ENCODE results near the gene ZC3H7B.
A peak's percentile ranks its signal among the peaks of the same experiment; 100 is the strongest.

Gene ZC3H7B

GRCh38 chr22:41358927-41359326, 57.6 kb downstream of the ZC3H7B start:
- H3K4me3 ChIP-seq (ENCODE audit: low read length) = no peak overlapping the region
- TF ChIP-seq, protein P1, sequence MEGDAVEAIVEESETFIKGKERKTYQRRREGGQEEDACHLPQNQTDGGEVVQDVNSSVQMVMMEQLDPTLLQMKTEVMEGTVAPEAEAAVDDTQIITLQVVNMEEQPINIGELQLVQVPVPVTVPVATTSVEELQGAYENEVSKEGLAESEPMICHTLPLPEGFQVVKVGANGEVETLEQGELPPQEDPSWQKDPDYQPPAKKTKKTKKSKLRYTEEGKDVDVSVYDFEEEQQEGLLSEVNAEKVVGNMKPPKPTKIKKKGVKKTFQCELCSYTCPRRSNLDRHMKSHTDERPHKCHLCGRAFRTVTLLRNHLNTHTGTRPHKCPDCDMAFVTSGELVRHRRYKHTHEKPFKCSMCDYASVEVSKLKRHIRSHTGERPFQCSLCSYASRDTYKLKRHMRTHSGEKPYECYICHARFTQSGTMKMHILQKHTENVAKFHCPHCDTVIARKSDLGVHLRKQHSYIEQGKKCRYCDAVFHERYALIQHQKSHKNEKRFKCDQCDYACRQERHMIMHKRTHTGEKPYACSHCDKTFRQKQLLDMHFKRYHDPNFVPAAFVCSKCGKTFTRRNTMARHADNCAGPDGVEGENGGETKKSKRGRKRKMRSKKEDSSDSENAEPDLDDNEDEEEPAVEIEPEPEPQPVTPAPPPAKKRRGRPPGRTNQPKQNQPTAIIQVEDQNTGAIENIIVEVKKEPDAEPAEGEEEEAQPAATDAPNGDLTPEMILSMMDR (conservative IDR thresholded peaks at IDR 0.05; ENCODE audit: low read depth, low read length) = no peak
- DNase-seq (ENCODE audit: low read depth) = no peak

- TF ChIP-seq, protein P1 (conservative IDR thresholded peaks at IDR 0.05; ENCODE audit: low read depth, low read length) = no peak
- DNase-seq (ENCODE audit: low read depth) = no peak
- H3K4me3 ChIP-seq (ENCODE audit: low read length) = no peak overlapping the region
Measured at GRCh38 chr22:41359376-41359775, 58.1 kb downstream of the ZC3H7B start.

DNA sequence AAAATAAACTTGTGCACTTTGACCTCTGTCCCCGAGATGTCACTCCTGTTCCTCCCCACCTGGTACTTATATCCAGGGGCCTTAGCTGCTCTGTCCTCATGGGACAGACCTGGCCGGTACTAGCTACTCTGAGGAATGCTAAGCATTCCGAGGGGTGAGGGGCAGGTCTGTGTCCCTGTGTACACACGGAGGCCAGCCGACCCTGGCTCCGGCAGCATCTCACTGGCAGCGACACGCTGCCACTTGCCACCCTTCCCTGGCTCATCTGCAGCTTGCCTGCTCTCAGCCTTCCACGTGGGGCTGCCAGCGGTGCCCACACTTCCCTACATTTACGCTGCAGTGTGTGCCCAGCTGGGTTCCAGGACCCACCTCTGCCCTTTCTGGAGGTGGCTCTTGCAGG, 58.8 kb downstream of the ZC3H7B start:
- H3K4me3 ChIP-seq (ENCODE audit: low read length) = no peak overlapping the region
- TF ChIP-seq, protein P1 (conservative IDR thresholded peaks at IDR 0.05; ENCODE audit: low read depth, low read length) = no peak
- peak; percentile 54 for DNase-seq (ENCODE audit: low read depth)

- TF ChIP-seq, protein P1 (conservative IDR thresholded peaks at IDR 0.05; ENCODE audit: low read depth, low read length) = no peak
- no peak overlapping the region for H3K4me3 ChIP-seq (ENCODE audit: low read length)
- peak; percentile 23 for DNase-seq (ENCODE audit: low read depth)
Measured at GRCh38 chr22:41361716-41362310, 60.5 kb downstream of the ZC3H7B start.

DNA sequence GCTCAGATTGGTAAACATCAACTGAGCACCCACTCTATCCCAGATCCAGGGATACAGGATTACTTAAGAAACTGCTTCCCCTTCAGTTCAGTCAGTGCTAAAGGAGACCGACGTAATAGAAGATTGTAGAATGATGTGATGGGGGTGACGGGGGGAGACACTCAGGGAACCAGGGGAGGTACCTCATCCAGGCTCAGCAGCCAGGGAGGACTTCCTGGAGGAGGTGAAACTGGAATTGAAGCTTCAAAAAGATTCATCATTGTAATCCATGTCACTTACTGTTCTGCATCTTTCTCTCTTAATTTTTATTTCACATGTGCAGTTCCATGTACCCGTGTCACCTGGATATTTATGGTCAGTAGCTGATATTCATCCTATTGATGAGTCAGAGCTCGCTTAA, 61.3 kb downstream of the ZC3H7B start:
- TF ChIP-seq, protein P1 (conservative IDR thresholded peaks at IDR 0.05; ENCODE audit: low read depth, low read length) = no peak
- H3K4me3 ChIP-seq (ENCODE audit: low read length) = no peak overlapping the region
- no peak for DNase-seq (ENCODE audit: low read depth)

DNA sequence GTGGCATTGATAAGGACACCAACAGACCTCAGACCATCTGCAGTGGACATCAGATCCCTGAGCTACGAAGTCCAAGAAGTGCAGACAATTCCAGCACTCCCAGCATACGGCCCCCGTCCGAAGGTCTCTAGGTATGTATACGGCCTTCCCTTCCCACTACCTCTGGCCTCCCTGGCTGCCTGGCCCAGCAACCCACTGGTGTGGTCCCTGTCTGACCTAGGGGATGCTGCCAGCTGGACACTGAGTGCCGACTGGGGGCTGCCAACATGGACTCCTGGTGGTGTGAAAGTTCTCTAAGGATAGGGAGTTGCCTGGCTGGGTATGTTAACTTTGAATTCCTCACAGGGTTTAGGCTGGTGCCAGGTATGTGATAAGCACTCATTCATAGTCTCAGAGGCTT, 62.9 kb downstream of the ZC3H7B start:
- DNase-seq (ENCODE audit: low read depth) = peak; percentile 11
- no peak overlapping the region for H3K4me3 ChIP-seq (ENCODE audit: low read length)
- TF ChIP-seq, protein P1 (conservative IDR thresholded peaks at IDR 0.05; ENCODE audit: low read depth, low read length) = no peak

GRCh38 chr22:41364955-41365354, 63.6 kb downstream of the ZC3H7B start:
- TF ChIP-seq, protein P1 (conservative IDR thresholded peaks at IDR 0.05; ENCODE audit: low read depth, low read length) = no peak
- H3K4me3 ChIP-seq (ENCODE audit: low read length) = no peak overlapping the region
- DNase-seq (ENCODE audit: low read depth) = no peak

Measured in retinal pigment epithelial cell (primary cell).